PC-3 (cell line): ENCODE results near the gene KCNA2. TPM values are rescaled to one million over a fixed set of nuclear protein-coding genes. Genes with fewer than 3 reads are reported as not detected.

Source experiments
- ATAC-seq: fragments of 200-7000 bp; cut with Tn5 transposase; 2 replicates; pipeline ENCODE4 v1.9.1; 2020; ENCODE audit warnings: mild to moderate bottlenecking, moderate library complexity
- BruUV-seq: library from RNA; stranded (reverse); fragments of 400-500 nt; replicated peaks from 2 replicates; lab custom pipeline; 2021; lab: Mats Ljungman, UMichigan
- CTCF ChIA-PET: fragments of 300-600 bp; sonication (Branson Sonifier 250); formaldehyde crosslinking; loops from one replicate; lab custom pipeline; 2022; ENCODE audit warnings: antibody characterized with exemption; lab: Charles Lee
- POLR2A ChIA-PET: fragments of 300-600 bp; sonication (Branson Sonifier 250); formaldehyde crosslinking; loops from one replicate; lab custom pipeline; 2022; ENCODE audit warnings: antibody characterized with exemption; ENCODE audit not compliant: unreplicated experiment; lab: Charles Lee
- DNase-seq: peaks from one replicate; pipeline ENCODE4 v3.0.0-alpha.2; 2015
- H2AFZ ChIP-seq: fragments of 300-600 bp; sonication (generic); 2 replicates; pipeline ENCODE4 v1.6.0; 2016; ENCODE audit warnings: antibody characterized with exemption, low read length
- H3F3A ChIP-seq: fragments of 300-600 bp; sonication (generic); one replicate; pipeline ENCODE4 v1.6.0; 2017; ENCODE audit warnings: antibody characterized with exemption, low read length, control low read depth, mild to moderate bottlenecking; ENCODE audit not compliant: unreplicated experiment
- H3K27ac ChIP-seq: fragments of 300-600 bp; sonication (generic); 2 replicates; pipeline ENCODE4 v1.5.1; 2016; ENCODE audit warnings: mild to moderate bottlenecking, low read length
- H3K27me3 ChIP-seq: fragments of 300-600 bp; sonication (generic); 2 replicates; pipeline ENCODE4 v1.6.1; 2016; ENCODE audit warnings: low read length, mixed read lengths
- H3K36me3 ChIP-seq: fragments of 300-600 bp; sonication (generic); 2 replicates; pipeline ENCODE4 v1.6.1; 2016; ENCODE audit warnings: low read depth, mixed run types, low read length, mixed read lengths
- H3K4me1 ChIP-seq: fragments of 300-600 bp; sonication (generic); 2 replicates; pipeline ENCODE4 v1.5.1; 2016; ENCODE audit warnings: low read length; ENCODE audit not compliant: insufficient read depth
- H3K4me2 ChIP-seq: fragments of 300-600 bp; sonication (generic); 2 replicates; pipeline ENCODE4 v1.6.0; 2016; ENCODE audit warnings: low read length
- H3K4me3 ChIP-seq: fragments of 300-600 bp; sonication (generic); 2 replicates; pipeline ENCODE4 v1.5.1; 2016; ENCODE audit warnings: mild to moderate bottlenecking, low read length, mixed read lengths
- H3K79me2 ChIP-seq: fragments of 300-600 bp; sonication (generic); 2 replicates; pipeline ENCODE4 v1.6.1; 2017; ENCODE audit warnings: low read length, mixed read lengths
- H3K9ac ChIP-seq: fragments of 300-600 bp; sonication (generic); 2 replicates; pipeline ENCODE4 v1.6.0; 2016; ENCODE audit warnings: mild to moderate bottlenecking, low read length
- H3K9me2 ChIP-seq: fragments of 300-600 bp; sonication (generic); replicated peaks from 2 replicates; pipeline ENCODE4 v1.6.1; 2016; ENCODE audit warnings: mixed run types, low read length, mixed read lengths
- H3K9me3 ChIP-seq: fragments of 300-600 bp; sonication (generic); 2 replicates; pipeline ENCODE4 v1.6.1; 2016; ENCODE audit warnings: low read length, mixed read lengths
- H4K20me1 ChIP-seq: fragments of 300-600 bp; sonication (generic); 2 replicates; pipeline ENCODE4 v1.6.1; 2016; ENCODE audit warnings: low read length, mixed read lengths
- EZH2 ChIP-seq: fragments of 300-600 bp; sonication (generic); IDR thresholded peaks from one replicate; pipeline ENCODE4 v1.6.1; 2017; ENCODE audit warnings: antibody characterized with exemption, mild to moderate bottlenecking, low read length; ENCODE audit not compliant: unreplicated experiment
- EZH2phosphoT487 ChIP-seq: fragments of 300-600 bp; sonication (generic); IDR thresholded peaks from 2 replicates; pipeline ENCODE4 v1.6.1; 2018; ENCODE audit warnings: mild to moderate bottlenecking, antibody characterized with exemption, low read length, borderline replicate concordance
- intact Hi-C: fragments of 100-400 bp; cut with micrococcal nuclease; formaldehyde crosslinking; loops from 2 replicates; pipeline ENCODE4 v1.9.0; 2023
- total RNA-seq: library from RNA; depleted of rRNA; stranded (reverse); fragments of >200 nt; gene quantifications from 2 replicates; pipeline ENCODE4 v1.2.3, GENCODE V29; 2014
- TF ChIP-seq, protein P1 (sequence below): fragments of 300-600 bp; sonication (generic); conservative IDR thresholded peaks from 2 replicates; pipeline ENCODE4 v1.5.1; 2017; ENCODE audit warnings: antibody characterized with exemption, low read depth, mild to moderate bottlenecking, low read length

Gene KCNA2
- total RNA-seq, 1 experiment from 2014 or later: not detected

DNA sequence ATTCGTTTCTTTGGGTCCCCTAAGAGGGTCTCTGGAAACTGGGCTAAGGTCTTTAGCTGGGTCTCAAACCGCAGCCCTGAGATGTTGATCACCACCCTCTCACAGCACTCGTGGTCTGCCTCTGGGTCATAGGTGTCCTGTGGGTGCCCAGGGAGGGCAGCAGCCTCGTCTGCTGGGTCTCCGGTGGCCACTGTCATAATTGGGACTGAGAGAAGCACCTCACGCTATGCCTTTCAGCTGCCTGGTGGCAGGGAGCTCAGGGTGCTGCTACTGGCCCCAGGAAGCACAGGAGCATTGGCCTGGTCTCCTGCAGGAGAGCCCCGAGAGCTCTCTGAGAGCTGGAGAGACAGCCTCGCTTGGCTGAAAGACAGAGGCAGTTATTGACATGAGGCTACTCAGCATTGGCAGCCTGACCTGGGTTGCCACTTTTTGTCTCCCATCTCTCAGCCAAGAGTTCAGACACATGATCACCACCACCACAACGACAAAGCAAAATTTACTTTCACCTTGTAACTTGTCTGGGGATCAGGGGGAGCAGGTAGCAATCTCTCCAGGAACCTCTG, 1.5 kb downstream of the KCNA2 start:
- H3K4me2 ChIP-seq: no peak overlapping the region
- no peaks in the 10 kb centered on the region for H3F3A ChIP-seq
- CTCF ChIA-PET: no interaction called here
- H3K36me3 ChIP-seq: no peaks in the 10 kb centered on the region
- no peaks in the 10 kb centered on the region for H3K9me2 ChIP-seq
- no peaks in the 10 kb centered on the region for H3K9me3 ChIP-seq
- H3K4me3 ChIP-seq: no peak overlapping the region
- ATAC-seq (no peak), DNase-seq (no peak)
- no peaks in the 10 kb centered on the region for H3K4me1 ChIP-seq
- peaks cover 96% of the 10 kb centered on the region for H3K27me3 ChIP-seq
- intact Hi-C loops: no loop called here
- no peak overlapping the region for H2AFZ ChIP-seq
- POLR2A ChIA-PET: no interaction called here
- TF ChIP-seq EZH2 (no peak), EZH2phosphoT487 (no peak)
- TF ChIP-seq, protein P1, sequence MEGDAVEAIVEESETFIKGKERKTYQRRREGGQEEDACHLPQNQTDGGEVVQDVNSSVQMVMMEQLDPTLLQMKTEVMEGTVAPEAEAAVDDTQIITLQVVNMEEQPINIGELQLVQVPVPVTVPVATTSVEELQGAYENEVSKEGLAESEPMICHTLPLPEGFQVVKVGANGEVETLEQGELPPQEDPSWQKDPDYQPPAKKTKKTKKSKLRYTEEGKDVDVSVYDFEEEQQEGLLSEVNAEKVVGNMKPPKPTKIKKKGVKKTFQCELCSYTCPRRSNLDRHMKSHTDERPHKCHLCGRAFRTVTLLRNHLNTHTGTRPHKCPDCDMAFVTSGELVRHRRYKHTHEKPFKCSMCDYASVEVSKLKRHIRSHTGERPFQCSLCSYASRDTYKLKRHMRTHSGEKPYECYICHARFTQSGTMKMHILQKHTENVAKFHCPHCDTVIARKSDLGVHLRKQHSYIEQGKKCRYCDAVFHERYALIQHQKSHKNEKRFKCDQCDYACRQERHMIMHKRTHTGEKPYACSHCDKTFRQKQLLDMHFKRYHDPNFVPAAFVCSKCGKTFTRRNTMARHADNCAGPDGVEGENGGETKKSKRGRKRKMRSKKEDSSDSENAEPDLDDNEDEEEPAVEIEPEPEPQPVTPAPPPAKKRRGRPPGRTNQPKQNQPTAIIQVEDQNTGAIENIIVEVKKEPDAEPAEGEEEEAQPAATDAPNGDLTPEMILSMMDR: no peak
- H3K9ac ChIP-seq: no peak overlapping the region
- no peak overlapping the region for H3K27ac ChIP-seq
- H4K20me1 ChIP-seq: no peaks in the 10 kb centered on the region
- no peaks in the 10 kb centered on the region for H3K79me2 ChIP-seq
- BruUV-seq: no TSS peak

DNA sequence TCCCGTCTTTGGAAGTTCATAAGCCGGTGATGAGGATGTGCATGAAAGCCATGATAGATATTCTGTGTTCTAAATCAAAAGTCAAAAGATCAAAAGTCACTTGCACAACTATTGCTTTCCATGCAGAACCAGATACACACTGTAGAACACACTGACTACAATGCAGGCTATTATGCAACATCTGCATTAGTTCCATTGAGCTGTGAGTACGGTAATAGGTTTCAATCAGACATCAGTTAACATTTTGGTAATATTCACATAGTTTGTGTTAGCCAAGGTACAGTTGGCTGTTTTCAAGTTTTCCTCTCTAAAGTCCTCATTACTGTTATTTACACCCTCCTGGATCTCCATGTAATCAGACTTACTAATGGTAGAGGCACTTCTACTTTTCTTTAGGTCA, 3.1 kb downstream of the KCNA2 start:
- POLR2A ChIA-PET: no interaction called here
- no TSS peak for BruUV-seq

DNA sequence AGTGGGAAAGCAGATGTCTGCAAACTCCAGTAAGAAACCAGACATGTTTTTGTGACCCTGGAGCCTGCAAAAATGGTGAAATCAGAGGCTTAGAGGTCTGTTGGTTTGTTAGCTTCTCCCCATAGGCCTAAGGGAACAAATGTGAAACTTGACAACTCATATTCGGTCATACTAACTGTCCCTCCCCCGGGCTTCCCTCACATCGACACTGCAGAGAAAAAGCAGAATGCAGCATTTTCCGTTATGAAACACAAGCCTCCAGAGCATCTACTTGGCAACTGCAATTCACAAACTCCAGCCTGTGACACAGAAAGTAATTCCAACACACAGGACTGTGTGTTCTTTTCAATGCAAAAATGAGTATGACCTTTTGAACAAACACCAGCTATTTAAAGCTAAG, 3.7 kb downstream of the KCNA2 start:
- Histone ChIP-seq H3K9me2 (no peaks in the 10 kb centered on the region), H3K36me3 (no peaks in the 10 kb centered on the region), H3K27ac (no peak overlapping the region), H3K4me3 (no peak overlapping the region), H3K27me3 (peaks cover 91% of the 10 kb centered on the region), H2AFZ (no peak overlapping the region), H3K4me1 (no peaks in the 10 kb centered on the region), H3K79me2 (no peaks in the 10 kb centered on the region), H3K4me2 (no peak overlapping the region), H4K20me1 (no peaks in the 10 kb centered on the region), H3K9me3 (no peaks in the 10 kb centered on the region), H3F3A (no peaks in the 10 kb centered on the region), H3K9ac (no peak overlapping the region)
- TF ChIP-seq, protein P1: no peak
- TF ChIP-seq EZH2phosphoT487 (no peak), EZH2 (no peak)
- ChIA-PET CTCF (no interaction called here), POLR2A (no interaction called here)
- intact Hi-C loops: no loop called here
- no TSS peak for BruUV-seq
- DNase-seq (no peak), ATAC-seq (no peak)

More for the DNA sequence above, 3.1 kb downstream of the KCNA2 start:
- Histone ChIP-seq H3K79me2 (no peaks in the 10 kb centered on the region), H3K27me3 (peaks cover 93% of the 10 kb centered on the region), H3K9me2 (no peaks in the 10 kb centered on the region), H3K4me3 (no peak overlapping the region), H3K36me3 (no peaks in the 10 kb centered on the region), H2AFZ (no peak overlapping the region), H3K27ac (no peak overlapping the region), H3K4me2 (no peak overlapping the region), H3K4me1 (no peaks in the 10 kb centered on the region), H3F3A (no peaks in the 10 kb centered on the region), H4K20me1 (no peaks in the 10 kb centered on the region), H3K9ac (no peak overlapping the region), H3K9me3 (no peaks in the 10 kb centered on the region)
- intact Hi-C loops: no loop called here
- CTCF ChIA-PET: no interaction called here
- DNase-seq (no peak), ATAC-seq (no peak)
- TF ChIP-seq, protein P1: no peak
- TF ChIP-seq EZH2 (no peak), EZH2phosphoT487 (no peak)
